ENCODE results near the gene NDST3.

Gene NDST3

GRCh38 chr4:118081434-118081833, 47.1 kb downstream of the NDST3 start:
- DNase-seq (ENCODE audit: low read depth in 2 of 2), result no peak

DNA sequence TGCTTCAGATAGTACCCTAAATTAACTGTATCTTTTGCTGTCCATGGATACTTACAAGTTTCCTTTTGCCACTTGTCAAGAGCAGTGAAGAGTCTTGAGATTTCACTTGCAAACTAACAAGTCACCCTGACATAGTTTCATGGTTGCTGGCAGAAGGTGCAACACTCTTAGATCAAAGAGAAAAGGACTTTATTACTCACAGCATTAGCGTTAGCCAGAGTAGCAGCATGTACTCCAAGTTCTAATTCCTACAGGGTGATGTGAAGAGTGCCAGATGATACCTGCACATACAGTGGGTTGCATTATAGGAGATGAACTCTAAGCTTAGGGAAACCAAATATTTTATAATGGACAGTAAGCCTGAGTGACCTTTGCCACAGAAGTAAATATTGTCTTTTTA, 47.9 kb downstream of the NDST3 start:
- DNase-seq (ENCODE audit: low read depth in 2 of 2), result no peak

GRCh38 chr4:118085700-118086099, 51.4 kb downstream of the NDST3 start:
- DNase-seq (ENCODE audit: low read depth in 2 of 2), result no peak

GRCh38 chr4:118086344-118086743, 52.1 kb downstream of the NDST3 start:
- DNase-seq (ENCODE audit: low read depth in 2 of 2), result no peak

DNA sequence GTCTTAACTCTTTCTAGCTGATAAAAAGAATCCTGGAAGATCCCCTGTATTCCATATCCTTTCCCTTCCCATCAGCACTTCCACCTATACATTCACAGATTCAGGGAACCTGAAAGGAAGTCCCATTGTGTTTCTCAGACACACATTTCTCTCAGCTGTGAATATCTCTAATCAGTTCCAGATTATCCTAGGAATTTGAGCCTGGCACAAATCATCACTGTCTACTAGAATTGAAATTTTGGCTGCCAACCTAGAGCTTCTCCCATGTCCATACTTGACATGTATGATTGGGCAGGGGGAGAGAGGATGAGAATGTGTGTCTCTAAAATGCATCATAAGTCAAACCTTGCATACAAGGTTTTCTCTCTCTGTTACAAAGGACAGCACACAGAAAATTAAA, 53.1 kb downstream of the NDST3 start:
- no peak for DNase-seq (ENCODE audit: low read depth in 2 of 2)

GRCh38 chr4:118099106-118099505, 64.8 kb downstream of the NDST3 start:
- DNase-seq (ENCODE audit: low read depth in 2 of 2), result no peak

DNA sequence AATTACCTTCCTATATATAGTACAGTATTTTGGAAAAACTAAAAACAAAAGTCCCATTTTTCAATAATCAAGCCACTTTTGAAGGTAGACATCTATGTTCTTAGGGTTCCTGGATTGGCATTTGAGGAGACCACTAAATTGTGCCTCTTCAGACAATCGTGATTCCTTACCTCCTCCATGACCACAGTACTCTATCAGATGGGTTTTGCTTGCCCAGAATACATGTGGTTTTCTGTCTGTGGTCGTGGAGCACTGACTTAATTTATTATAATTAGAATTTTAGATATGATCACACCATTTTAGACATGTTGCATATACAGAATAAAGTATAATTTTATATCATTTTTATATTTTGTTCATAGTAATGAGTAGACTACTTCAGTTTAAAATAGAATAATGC, 67.9 kb downstream of the NDST3 start:
- DNase-seq (ENCODE audit: low read depth in 2 of 2), result no peak

- no peak for DNase-seq (ENCODE audit: low read depth in 2 of 2)
These were observed 78.1 kb downstream of the NDST3 start for GRCh38 chr4:118112117-118113046.

DNA sequence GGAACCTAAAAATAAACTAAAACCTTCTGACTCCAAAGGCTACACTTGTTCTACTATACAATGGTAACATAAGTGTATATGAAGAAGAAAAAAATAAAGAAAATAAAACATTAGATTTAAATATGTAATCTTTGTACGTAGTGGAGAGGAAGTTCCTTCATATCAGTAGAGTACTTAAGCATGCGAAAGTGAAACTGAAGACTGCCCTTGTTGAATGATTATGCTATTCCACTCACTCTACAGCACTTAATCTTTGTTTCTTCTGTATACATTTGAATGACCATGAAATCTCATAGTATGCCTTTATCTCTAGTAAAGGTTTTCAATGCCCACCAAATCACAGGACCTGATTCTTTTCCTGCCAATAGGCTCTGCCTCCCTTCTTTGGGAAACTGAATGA, 78.9 kb downstream of the NDST3 start:
- DNase-seq (ENCODE audit: low read depth in 2 of 2), result no peak

DNA sequence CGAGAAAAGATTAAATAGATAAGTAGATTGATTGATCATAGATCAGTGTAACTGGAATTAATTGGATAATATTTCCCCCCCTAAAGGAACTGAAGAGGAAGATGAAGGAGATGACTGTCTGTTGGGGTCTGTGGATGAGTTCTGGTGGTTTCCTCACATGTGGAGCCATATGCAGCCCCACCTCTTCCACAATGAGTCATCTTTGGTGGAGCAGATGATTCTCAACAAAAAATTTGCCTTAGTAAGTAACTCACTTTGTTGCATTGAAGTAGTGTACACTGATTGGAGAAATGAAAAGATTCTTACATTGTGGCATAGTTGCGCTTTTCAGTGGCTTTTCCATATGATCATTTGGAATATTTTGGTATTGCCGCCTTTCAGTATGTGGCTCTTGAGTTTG, 80.4 kb downstream of the NDST3 start:
- no peak for DNase-seq (ENCODE audit: low read depth in 2 of 2)

GRCh38 chr4:118120120-118120760, 86.0 kb downstream of the NDST3 start:
- no peak for DNase-seq (ENCODE audit: low read depth in 2 of 2)

GRCh38 chr4:118124997-118125396, 90.7 kb downstream of the NDST3 start:
- no peak for DNase-seq (ENCODE audit: low read depth in 2 of 2)

DNA sequence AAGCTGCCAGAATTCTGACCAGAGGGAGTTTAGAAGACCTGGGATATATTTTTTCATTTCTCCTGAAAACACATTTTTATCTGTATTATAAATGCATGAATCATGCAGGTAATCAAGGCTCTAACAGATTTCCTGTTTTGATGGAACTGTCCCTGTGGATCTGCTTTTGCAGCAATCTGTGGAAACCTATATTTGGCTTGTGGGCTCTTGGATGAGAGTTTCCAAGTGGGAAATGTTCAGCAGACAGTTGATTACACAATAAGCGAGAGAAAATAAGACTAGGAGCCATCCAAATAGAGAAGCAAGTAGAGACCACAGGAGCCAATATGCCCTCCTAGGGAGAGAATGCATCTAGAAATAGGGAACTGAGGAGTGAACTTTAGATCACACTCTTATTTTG, 105.0 kb downstream of the NDST3 start:
- DNase-seq (ENCODE audit: low read depth in 2 of 2), result no peak

GRCh38 chr4:118141240-118141639, 107.0 kb downstream of the NDST3 start:
- no peak for DNase-seq (ENCODE audit: low read depth in 2 of 2)

DNA sequence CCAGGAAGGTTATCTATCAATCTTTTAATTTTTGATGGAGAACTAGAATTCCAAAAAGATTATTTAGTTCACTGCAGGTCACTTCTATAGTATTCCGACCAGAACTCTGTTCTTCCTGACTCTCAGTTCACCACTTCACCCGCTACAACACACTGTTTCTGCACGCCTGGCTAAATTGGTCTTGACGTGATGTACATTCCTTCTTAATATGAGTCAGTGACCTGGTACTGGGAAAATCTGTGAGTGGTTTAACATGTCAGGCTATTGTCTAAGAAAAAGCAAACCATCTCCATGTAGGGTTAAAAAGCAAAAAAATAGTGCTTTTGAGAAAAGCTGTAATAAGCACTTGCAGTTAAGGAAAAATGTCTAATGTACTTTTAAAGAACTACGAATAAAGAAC, 120.4 kb downstream of the NDST3 start:
- DNase-seq (ENCODE audit: low read depth in 2 of 2), result no peak

- no peak for DNase-seq (ENCODE audit: low read depth in 2 of 2)
These were observed 121.2 kb downstream of the NDST3 start for GRCh38 chr4:118155516-118155915.

DNA sequence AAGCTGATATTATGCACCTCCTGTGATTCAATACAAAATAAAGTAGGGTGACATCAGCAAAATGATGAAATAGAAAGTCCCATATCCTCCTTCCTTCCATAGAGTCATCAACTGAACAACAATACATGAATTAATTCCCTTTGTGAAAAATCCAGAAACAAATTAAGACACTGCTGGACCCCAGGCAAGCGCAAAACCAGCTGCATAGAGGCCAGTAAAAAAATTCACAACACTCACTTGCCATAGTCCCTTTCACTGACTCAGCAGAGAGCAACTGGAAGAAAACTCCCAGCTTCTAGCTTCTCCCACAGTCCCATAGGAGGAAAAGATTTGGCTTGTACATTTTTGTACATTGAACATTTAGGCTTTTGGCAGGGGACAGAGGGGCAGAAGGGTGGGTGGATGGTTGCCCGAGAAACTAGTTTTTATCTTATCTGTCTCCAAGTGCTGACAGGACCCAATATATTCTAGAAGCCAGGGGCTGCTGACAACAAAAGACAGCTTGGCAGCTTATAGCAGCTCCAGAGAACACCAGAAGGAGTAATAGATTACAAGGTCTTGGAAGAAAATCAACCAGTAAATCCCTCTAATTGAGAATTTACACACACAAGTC, 124.6 kb downstream of the NDST3 start:
- no peak for DNase-seq (ENCODE audit: low read depth in 2 of 2)

- no peak for DNase-seq (ENCODE audit: low read depth in 2 of 2)
These were observed 133.0 kb downstream of the NDST3 start for GRCh38 chr4:118167306-118167705.

- DNase-seq (ENCODE audit: low read depth in 2 of 2), result no peak
These were observed 137.1 kb downstream of the NDST3 start for GRCh38 chr4:118171381-118171780.

- no peak for DNase-seq (ENCODE audit: low read depth in 2 of 2)
These were observed 138.8 kb downstream of the NDST3 start for GRCh38 chr4:118173126-118173525.

GRCh38 chr4:118173956-118174725, 139.9 kb downstream of the NDST3 start:
- DNase-seq (ENCODE audit: low read depth in 2 of 2), result no peak

GRCh38 chr4:118175506-118175905, 141.2 kb downstream of the NDST3 start:
- DNase-seq (ENCODE audit: low read depth in 2 of 2), result no peak

All from stimulated activated CD4-positive, alpha-beta T cell treated with anti-CD3 and anti-CD28 coated beads, Interleukin-12 subunit alpha, Interleukin-12 subunit beta, amount 100 ng/mL, for 24 hours (primary cell).